ENCODE data around the gene SMAD4.
"Not testable (repeated sequence)": the region's sequence is repeated elsewhere in the genome, so short reads cannot be mapped to it uniquely, and the experiment has no call there.

Gene SMAD4

DNA sequence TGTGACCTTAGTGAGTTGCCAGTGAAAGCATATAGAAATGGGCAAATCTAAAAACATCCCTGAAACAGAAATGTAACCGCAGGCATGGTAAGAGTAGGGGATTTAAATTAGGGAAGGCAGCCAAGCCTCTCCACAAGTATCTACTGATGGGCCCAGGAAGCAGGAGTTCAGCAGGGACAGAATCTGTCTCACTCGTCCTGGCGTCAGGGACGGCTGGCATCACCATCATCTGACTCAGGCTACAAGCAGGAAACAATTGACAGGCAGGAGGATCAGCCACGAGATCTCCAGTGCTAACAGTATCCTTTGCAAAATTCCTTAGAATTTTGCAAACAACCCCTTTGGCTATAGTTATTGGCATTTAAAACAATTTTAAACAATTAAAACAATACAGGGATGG lies 61.3 kb downstream of the SMAD4 start:
- no peak for ATAC-seq (replicated peaks)
- no peak for DNase-seq
- Mint-ChIP-seq H3K4me1 (ENCODE audit: low read depth in 2 of 2) (no peaks in the 10 kb centered on the region), H3K27ac (no peak overlapping the region), H3K36me3 (ENCODE audit: insufficient read depth) (peaks cover 3% of the 10 kb centered on the region), H3K4me3 (no peak overlapping the region), H3K9me3 (no peaks in the 10 kb centered on the region), H3K27me3 (peaks cover 7 to 11% of the 10 kb centered on the region in 2 donors)

DNA sequence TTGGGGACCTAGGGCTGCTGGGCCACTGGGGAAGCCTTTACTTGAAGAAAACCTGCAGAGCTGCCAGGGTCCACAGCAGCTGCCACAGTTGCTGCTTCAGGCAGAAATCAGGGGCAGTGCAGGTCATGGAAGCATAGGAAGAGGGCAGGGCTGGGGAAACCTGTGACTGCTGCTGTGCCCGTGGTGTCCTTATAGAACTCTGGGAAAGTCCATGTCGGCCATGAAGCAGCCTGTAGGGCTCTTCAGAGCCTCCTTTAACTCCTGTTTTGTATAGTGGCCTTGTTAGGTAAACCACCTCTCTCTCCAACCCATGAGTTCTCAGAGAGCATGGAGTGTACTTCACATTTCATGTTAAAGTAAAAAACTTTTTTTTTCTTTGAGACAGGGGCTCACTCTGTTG lies 62.1 kb downstream of the SMAD4 start:
- Mint-ChIP-seq H3K27me3 (peaks cover 7 to 11% of the 10 kb centered on the region in 2 donors), H3K27ac (no peak overlapping the region), H3K36me3 (ENCODE audit: insufficient read depth) (peaks cover 3% of the 10 kb centered on the region), H3K4me3 (no peak overlapping the region), H3K4me1 (ENCODE audit: low read depth in 2 of 2) (no peaks in the 10 kb centered on the region), H3K9me3 (no peaks in the 10 kb centered on the region)
- DNase-seq (no peak), ATAC-seq (replicated peaks) (no peak)

DNA sequence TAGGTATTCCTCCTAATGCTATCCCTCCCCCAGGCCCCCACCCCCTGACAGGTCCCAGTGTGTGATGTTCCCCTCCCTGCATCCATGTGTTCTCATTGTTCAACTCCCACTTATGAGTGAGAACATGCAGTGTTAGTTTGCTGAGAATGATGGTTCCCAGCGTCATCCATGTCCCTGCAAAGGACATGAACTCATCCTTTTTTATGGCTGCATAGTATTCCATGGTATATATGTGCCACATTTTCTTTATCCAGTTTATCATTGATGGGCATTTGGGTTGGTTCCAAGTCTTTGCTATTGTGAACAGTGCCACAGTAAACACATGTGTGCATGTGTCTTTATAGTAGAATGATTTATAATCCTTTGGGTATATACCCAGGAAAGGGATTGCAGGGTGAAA lies 63.0 kb downstream of the SMAD4 start:
- H3K4me3 Mint-ChIP-seq; ATAC-seq (replicated peaks): not testable (repeated sequence)
- peaks cover 7 to 11% of the 10 kb centered on the region in 2 donors for H3K27me3 Mint-ChIP-seq

GRCh38 chr18:51097021-51097822 lies 67.2 kb downstream of the SMAD4 start:
- Mint-ChIP-seq H3K27ac (no peak overlapping the region), H3K9me3 (no peaks in the 10 kb centered on the region), H3K36me3 (ENCODE audit: insufficient read depth) (peaks cover 4% of the 10 kb centered on the region), H3K4me1 (ENCODE audit: low read depth in 2 of 2) (no peaks in the 10 kb centered on the region), H3K4me3 (no peak overlapping the region), H3K27me3 (peaks cover 7 to 11% of the 10 kb centered on the region in 2 donors)
- no peak for DNase-seq
- no peak for ATAC-seq (replicated peaks)

More for the DNA sequence above, 63.0 kb downstream of the SMAD4 start:
- H3K4me1 Mint-ChIP-seq (ENCODE audit: low read depth in 2 of 2); H3K9me3 Mint-ChIP-seq; DNase-seq; H3K27ac Mint-ChIP-seq; H3K36me3 Mint-ChIP-seq (ENCODE audit: insufficient read depth): not testable (repeated sequence)

GRCh38 chr18:51098082-51098481 lies 68.1 kb downstream of the SMAD4 start:
- no peaks in the 10 kb centered on the region for H3K4me1 Mint-ChIP-seq (ENCODE audit: low read depth in 2 of 2)
- no peaks in the 10 kb centered on the region for H3K9me3 Mint-ChIP-seq
- H3K36me3 Mint-ChIP-seq (ENCODE audit: insufficient read depth): peaks cover 4% of the 10 kb centered on the region
- no peak overlapping the region for H3K4me3 Mint-ChIP-seq
- H3K27me3 Mint-ChIP-seq: peaks cover 7 to 11% of the 10 kb centered on the region in 2 donors
- ATAC-seq (replicated peaks): no peak
- no peak for DNase-seq
- H3K27ac Mint-ChIP-seq: no peak overlapping the region

GRCh38 chr18:51098513-51098912 lies 68.5 kb downstream of the SMAD4 start:
- H3K4me3 Mint-ChIP-seq: no peak overlapping the region
- no peak overlapping the region for H3K27ac Mint-ChIP-seq
- H3K4me1 Mint-ChIP-seq (ENCODE audit: low read depth in 2 of 2): no peaks in the 10 kb centered on the region
- DNase-seq (no peak), ATAC-seq (replicated peaks) (no peak)
- peaks cover 4% of the 10 kb centered on the region for H3K36me3 Mint-ChIP-seq (ENCODE audit: insufficient read depth)
- H3K27me3 Mint-ChIP-seq: peaks cover 7 to 11% of the 10 kb centered on the region in 2 donors
- H3K9me3 Mint-ChIP-seq: no peaks in the 10 kb centered on the region

DNA sequence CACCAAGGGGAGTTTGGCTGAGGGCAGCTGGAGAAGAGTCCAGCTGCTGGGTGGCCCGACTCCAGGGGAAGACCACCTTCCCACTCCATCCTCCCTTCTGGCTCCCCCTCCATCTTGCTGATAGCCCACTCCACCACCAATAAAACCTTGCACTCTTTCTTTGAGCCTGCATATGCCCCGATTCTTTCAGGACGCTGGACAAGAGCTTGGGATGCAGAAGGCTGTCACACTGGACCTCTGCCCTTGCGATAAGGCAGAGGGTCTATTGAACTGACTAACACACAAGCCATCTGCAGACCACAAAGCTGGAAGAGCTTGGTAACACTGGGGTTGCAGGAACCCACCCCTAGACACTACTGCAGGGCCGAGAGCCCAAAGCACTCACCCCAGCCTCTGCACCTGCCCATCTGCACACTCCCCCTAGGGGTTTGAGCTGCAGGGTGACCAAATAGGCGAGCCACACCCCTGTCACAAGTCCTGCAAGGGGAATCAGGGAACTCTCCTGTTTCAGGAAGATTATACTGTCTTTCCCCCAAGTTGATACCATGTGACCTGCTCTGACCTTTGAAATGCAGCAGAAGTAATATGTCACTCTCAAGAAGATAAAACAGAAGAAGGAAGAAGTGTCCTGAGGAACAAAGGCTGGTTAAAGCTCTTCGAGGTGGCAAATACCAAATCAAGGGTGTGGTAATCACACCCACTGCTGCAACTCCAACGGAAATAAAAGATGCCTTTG lies 70.5 kb downstream of the SMAD4 start:
- peaks cover 5 to 7% of the 10 kb centered on the region in 2 donors for H3K27me3 Mint-ChIP-seq
- DNase-seq: no peak
- no peaks in the 10 kb centered on the region for H3K4me1 Mint-ChIP-seq (ENCODE audit: low read depth in 2 of 2)
- H3K4me3 Mint-ChIP-seq: no peak overlapping the region
- H3K27ac Mint-ChIP-seq: no peak overlapping the region
- ATAC-seq (replicated peaks): no peak
- peaks cover 4% of the 10 kb centered on the region for H3K36me3 Mint-ChIP-seq (ENCODE audit: insufficient read depth)
- H3K9me3 Mint-ChIP-seq: no peaks in the 10 kb centered on the region

DNA sequence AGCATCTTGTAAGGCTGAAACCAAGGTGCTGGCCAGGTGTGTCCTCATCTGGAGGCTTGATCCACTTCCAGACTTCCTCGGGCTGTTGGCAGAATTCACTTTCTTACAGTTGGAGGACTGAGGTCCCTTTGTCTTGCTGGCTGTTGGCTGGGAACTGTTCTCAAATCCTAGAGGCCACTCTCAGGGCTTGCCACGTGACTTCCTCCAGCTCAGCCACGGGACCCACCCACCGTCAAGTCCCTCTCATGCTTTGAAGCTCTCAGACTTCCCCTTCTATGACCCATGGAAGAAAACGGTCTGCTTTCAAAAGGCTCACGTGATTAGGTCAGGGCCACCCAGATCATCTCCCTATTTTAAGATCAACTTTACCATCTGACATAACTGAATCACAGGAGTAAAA lies 77.1 kb downstream of the SMAD4 start:
- Mint-ChIP-seq H3K9me3 (no peaks in the 10 kb centered on the region), H3K4me1 (ENCODE audit: low read depth in 2 of 2) (peaks cover 12 to 14% of the 10 kb centered on the region in 2 donors), H3K27ac (peak overlapping the region; percentile 44 to 77), H3K36me3 (ENCODE audit: insufficient read depth) (peaks cover 5% of the 10 kb centered on the region), H3K27me3 (no peaks in the 10 kb centered on the region), H3K4me3 (no peak overlapping the region)
- ATAC-seq (replicated peaks) (no peak), DNase-seq (no peak)

DNA sequence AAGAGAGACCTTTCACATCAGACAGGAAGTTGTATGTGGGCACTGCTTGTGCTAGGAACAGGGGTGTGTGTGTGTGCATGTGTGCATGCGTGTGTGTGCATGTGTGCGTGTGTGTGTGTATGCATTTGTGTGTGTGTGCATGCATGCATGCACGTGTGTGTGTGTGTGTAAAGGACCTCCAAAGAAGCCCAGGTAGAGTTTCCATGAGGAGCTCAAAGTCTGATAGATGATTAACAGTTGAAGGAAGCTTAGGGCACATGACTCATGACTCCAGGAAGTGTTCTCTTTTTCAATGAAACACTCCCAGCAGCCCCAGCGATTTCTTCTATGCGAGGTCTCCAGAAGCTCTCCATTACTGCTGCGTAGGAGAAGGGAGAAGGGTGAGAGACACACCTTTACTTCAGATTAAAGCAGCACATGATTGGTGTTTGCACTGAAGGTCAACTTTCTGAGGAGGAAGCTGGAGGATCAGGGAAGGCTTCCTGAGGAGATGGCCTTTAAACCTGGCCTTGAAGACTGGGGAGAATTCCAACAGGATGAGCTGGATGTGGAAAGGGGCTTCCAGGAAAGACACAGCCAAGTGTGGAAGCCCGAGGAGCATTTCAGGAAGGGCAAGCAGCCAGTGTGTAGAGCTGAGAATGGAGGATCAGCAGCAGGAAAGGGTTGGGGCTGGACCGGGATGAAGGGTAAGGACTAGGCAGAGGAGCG lies 77.7 kb downstream of the SMAD4 start:
- DNase-seq (no peak), ATAC-seq (replicated peaks) (no peak)
- Mint-ChIP-seq H3K4me1 (ENCODE audit: low read depth in 2 of 2) (peaks cover 12 to 14% of the 10 kb centered on the region in 2 donors), H3K27me3 (no peaks in the 10 kb centered on the region), H3K36me3 (ENCODE audit: insufficient read depth) (peaks cover 5% of the 10 kb centered on the region), H3K27ac (peak overlapping the region; percentile 44 to 77), H3K9me3 (no peaks in the 10 kb centered on the region), H3K4me3 (no peak overlapping the region)

DNA sequence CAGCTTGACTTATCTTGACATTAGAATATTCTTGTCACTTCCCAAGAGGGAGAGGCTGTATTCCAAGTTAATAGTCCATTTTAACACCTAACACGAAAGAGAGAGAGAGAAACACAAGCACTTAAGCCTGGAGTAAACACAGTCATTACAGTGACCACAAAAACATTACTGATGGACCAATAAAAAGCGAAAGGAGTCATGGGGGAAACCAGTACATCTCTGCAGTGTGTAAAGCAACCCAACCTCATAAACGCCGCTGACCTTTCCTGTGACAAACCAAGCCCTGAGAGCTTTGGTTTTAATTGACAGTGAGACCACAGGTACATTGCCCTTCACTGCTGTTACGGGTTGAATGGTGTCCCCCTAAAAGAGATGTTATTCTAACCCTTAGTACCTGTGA lies 78.3 kb downstream of the SMAD4 start:
- peak overlapping the region in 1 of 2 donors; percentile 44 for H3K27ac Mint-ChIP-seq
- no peak overlapping the region for H3K4me3 Mint-ChIP-seq
- ATAC-seq (replicated peaks) (no peak), DNase-seq (no peak)
- peaks cover 12 to 14% of the 10 kb centered on the region in 2 donors for H3K4me1 Mint-ChIP-seq (ENCODE audit: low read depth in 2 of 2)
- peaks cover 5% of the 10 kb centered on the region for H3K36me3 Mint-ChIP-seq (ENCODE audit: insufficient read depth)
- H3K27me3 Mint-ChIP-seq: no peaks in the 10 kb centered on the region
- no peaks in the 10 kb centered on the region for H3K9me3 Mint-ChIP-seq

GRCh38 chr18:51110073-51110797 lies 80.2 kb downstream of the SMAD4 start:
- DNase-seq (peak; percentile 59 to 64 (median 64)), ATAC-seq (replicated peaks) (peak; percentile 72)
- peaks cover 5% of the 10 kb centered on the region for H3K36me3 Mint-ChIP-seq (ENCODE audit: insufficient read depth)
- H3K4me3 Mint-ChIP-seq: no peak overlapping the region
- H3K4me1 Mint-ChIP-seq (ENCODE audit: low read depth in 2 of 2): peaks cover 12 to 14% of the 10 kb centered on the region in 2 donors
- H3K9me3 Mint-ChIP-seq: no peaks in the 10 kb centered on the region
- no peak overlapping the region for H3K27ac Mint-ChIP-seq
- no peaks in the 10 kb centered on the region for H3K27me3 Mint-ChIP-seq

DNA sequence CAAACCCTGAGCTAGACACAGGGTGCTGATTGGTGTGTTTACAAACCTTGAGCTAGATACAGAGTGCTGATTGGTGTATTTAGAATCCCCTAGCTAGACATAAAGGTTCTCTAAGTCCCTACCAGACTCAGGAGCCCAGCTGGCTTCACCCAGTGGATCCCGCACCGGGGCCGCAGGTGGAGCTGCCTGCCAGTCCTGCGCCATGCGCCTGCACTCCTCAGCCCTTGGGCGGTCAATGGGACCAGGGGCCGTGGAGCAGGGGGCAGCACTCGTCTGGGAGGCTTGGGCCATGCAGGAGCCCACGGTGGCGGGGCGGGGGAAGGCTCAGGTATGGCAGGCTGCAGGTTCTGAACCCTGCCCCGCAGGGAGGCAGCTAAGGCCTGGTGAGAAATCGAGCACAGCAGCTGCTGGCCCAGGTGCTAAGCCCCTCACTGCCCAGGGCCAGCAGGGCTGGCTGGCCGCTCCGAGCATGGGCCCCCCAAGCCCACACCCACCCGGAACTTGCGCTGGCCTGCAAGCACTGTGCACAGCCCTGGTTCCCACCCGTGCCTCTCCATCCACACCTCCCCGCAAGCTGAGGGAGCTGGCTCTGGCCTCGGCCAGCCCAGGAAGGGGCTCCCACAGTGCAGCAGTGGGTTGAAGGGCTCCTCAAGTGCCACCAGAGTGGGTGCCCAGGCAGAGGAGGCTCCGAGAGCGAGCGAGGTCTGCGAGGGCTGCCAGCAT lies 81.8 kb downstream of the SMAD4 start:
- peaks cover 12 to 14% of the 10 kb centered on the region in 2 donors for H3K4me1 Mint-ChIP-seq (ENCODE audit: low read depth in 2 of 2)
- not testable (repeated sequence) for H3K4me3 Mint-ChIP-seq; H3K36me3 Mint-ChIP-seq (ENCODE audit: insufficient read depth); H3K9me3 Mint-ChIP-seq; DNase-seq; H3K27me3 Mint-ChIP-seq; ATAC-seq (replicated peaks); H3K27ac Mint-ChIP-seq
